ENCODE measurements around the gene AHRR.

Gene AHRR

GRCh38 chr5:470961-471749 is 149.6 kb downstream of the AHRR start:
- Histone ChIP-seq H3K9me3 (ENCODE audit: severe bottlenecking) (no peaks in the 10 kb centered on the region), H3K36me3 (ENCODE audit: low read depth) (peaks cover 16% of the 10 kb centered on the region), H3K4me3 (ENCODE audit: severe bottlenecking) (peak overlapping the region; percentile 81), H3K4me1 (ENCODE audit: insufficient read depth, poor library complexity, severe bottlenecking) (no peaks in the 10 kb centered on the region), H3K27ac (ENCODE audit: poor library complexity, severe bottlenecking) (no peak overlapping the region), H3K27me3 (ENCODE audit: insufficient read depth, poor library complexity, severe bottlenecking) (peaks cover 10% of the 10 kb centered on the region)
- ATAC-seq (ENCODE audit: low read depth) (no peak), DNase-seq (ENCODE audit: low spot score) (peak; percentile 62)
- no peak for TF ChIP-seq CTCF (IDR thresholded peaks at IDR 0.05; ENCODE audit: poor library complexity, severe bottlenecking)

GRCh38 chr5:471750-472058 is 150.2 kb downstream of the AHRR start:
- no peaks in the 10 kb centered on the region for H3K9me3 ChIP-seq (ENCODE audit: severe bottlenecking)
- ATAC-seq (ENCODE audit: low read depth) (no peak), DNase-seq (ENCODE audit: low spot score) (no peak)
- H3K27ac ChIP-seq (ENCODE audit: poor library complexity, severe bottlenecking), result no peak overlapping the region
- H3K27me3 ChIP-seq (ENCODE audit: insufficient read depth, poor library complexity, severe bottlenecking), result peaks cover 11% of the 10 kb centered on the region
- H3K4me1 ChIP-seq (ENCODE audit: insufficient read depth, poor library complexity, severe bottlenecking), result no peaks in the 10 kb centered on the region
- peaks cover 16% of the 10 kb centered on the region for H3K36me3 ChIP-seq (ENCODE audit: low read depth)
- no peak for TF ChIP-seq CTCF (IDR thresholded peaks at IDR 0.05; ENCODE audit: poor library complexity, severe bottlenecking)
- H3K4me3 ChIP-seq (ENCODE audit: severe bottlenecking), result peak overlapping the region; percentile 81

- DNase-seq (ENCODE audit: low spot score) (peak; percentile 73), ATAC-seq (ENCODE audit: low read depth) (peak; percentile 10)
- Histone ChIP-seq H3K36me3 (ENCODE audit: low read depth) (peaks cover 16% of the 10 kb centered on the region), H3K4me1 (ENCODE audit: insufficient read depth, poor library complexity, severe bottlenecking) (no peaks in the 10 kb centered on the region), H3K9me3 (ENCODE audit: severe bottlenecking) (no peaks in the 10 kb centered on the region), H3K27ac (ENCODE audit: poor library complexity, severe bottlenecking) (peak overlapping the region; percentile 50), H3K4me3 (ENCODE audit: severe bottlenecking) (peak overlapping the region; percentile 81), H3K27me3 (ENCODE audit: insufficient read depth, poor library complexity, severe bottlenecking) (peaks cover 15% of the 10 kb centered on the region)
- no peak for TF ChIP-seq CTCF (IDR thresholded peaks at IDR 0.05; ENCODE audit: poor library complexity, severe bottlenecking)
Observed at GRCh38 chr5:472076-472655, 150.7 kb downstream of the AHRR start.

GRCh38 chr5:472656-473550 is 151.4 kb downstream of the AHRR start:
- ATAC-seq (ENCODE audit: low read depth), result peak; percentile 44
- Histone ChIP-seq H3K27me3 (ENCODE audit: insufficient read depth, poor library complexity, severe bottlenecking) (peaks cover 19% of the 10 kb centered on the region), H3K27ac (ENCODE audit: poor library complexity, severe bottlenecking) (peak overlapping the region; percentile 50), H3K4me1 (ENCODE audit: insufficient read depth, poor library complexity, severe bottlenecking) (no peaks in the 10 kb centered on the region), H3K36me3 (ENCODE audit: low read depth) (peaks cover 16% of the 10 kb centered on the region), H3K4me3 (ENCODE audit: severe bottlenecking) (peak overlapping the region; percentile 81), H3K9me3 (ENCODE audit: severe bottlenecking) (no peaks in the 10 kb centered on the region)
- DNase-seq (ENCODE audit: low spot score), result peak; percentile 87
- TF ChIP-seq CTCF (IDR thresholded peaks at IDR 0.05; ENCODE audit: poor library complexity, severe bottlenecking), result no peak

All from RWPE2 (cell line).